ENCODE data around the gene FNDC5. TPM values are rescaled to one million over a fixed set of nuclear protein-coding genes. Genes with fewer than 3 reads are reported as not detected.

The FNDC5 gene
- total RNA-seq, 2 donors from 2014 or later, result 6.2 to 18.8 TPM

GRCh38 chr1:32817159-32817814 lies 53.4 kb downstream of the FNDC5 start, which contains the start of the genes S100PBP and YARS1:
S100PBP (plus strand) TSS chr1:32817653; CDS start chr1:32826100, 8,447 bp downstream.
YARS1 (minus strand) TSS chr1:32817358; CDS start chr1:32817244, 114 bp downstream.
- Histone ChIP-seq H3K9me3 (no peaks in the 10 kb centered on the region), H3K4me1 (ENCODE audit: control insufficient read depth in 1 of 2, low read depth in 2 of 2) (peaks cover 41 to 67% of the 10 kb centered on the region in 2 donors), H3K27me3 (replicated peaks; ENCODE audit: insufficient read depth) (no peaks in the 10 kb centered on the region), H3K4me3 (peak within 1 kb of the TSS; percentile 85), H3K36me3 (no peaks in the 10 kb centered on the region), H3K27ac (peak within 1 kb of the TSS; percentile 96 to 98)
- TF ChIP-seq CTCF (IDR thresholded peaks at IDR 0.05), result no peak
- DNase-seq (ENCODE audit: low spot score) (peak; percentile 98), ATAC-seq (ENCODE audit: insufficient number of reproducible peaks, low FRiP score, low read depth) (peak; percentile 92)

DNA sequence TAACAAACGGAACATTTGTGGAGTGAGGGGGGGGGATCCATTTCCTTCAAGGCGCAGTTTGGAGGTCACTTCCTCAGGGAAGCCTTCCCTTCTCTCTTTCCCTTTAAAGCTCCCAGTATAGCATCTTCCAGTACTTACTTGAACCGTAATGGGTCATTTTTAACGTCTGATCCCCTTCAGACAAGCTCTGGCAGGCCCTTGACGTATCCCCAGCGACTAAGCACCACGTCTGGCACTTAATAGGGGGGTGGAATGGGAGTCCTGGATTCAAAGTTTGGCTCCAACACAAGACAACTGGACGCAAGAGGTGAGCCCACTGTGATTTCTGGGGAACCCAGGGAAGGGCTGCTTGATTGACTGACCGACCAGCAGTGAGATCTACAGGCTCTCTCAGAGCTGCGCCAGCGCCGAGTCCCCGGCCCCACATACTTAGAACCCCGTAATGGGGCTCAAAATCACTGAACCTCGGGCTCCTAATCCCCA lies 54.0 kb downstream of the FNDC5 start:
- Histone ChIP-seq H3K9me3 (no peaks in the 10 kb centered on the region), H3K27me3 (replicated peaks; ENCODE audit: insufficient read depth) (no peaks in the 10 kb centered on the region), H3K36me3 (no peaks in the 10 kb centered on the region), H3K4me1 (ENCODE audit: control insufficient read depth in 1 of 2, low read depth in 2 of 2) (peaks cover 42 to 73% of the 10 kb centered on the region in 2 donors), H3K27ac (peak overlapping the region; percentile 96 to 98), H3K4me3 (peak overlapping the region; percentile 85)
- ATAC-seq (ENCODE audit: insufficient number of reproducible peaks, low FRiP score, low read depth) (no peak), DNase-seq (ENCODE audit: low spot score) (no peak)
- TF ChIP-seq CTCF (IDR thresholded peaks at IDR 0.05), result no peak

GRCh38 chr1:32813941-32814739 lies 56.6 kb downstream of the FNDC5 start:
- DNase-seq (ENCODE audit: low spot score) (no peak), ATAC-seq (ENCODE audit: insufficient number of reproducible peaks, low FRiP score, low read depth) (no peak)
- Histone ChIP-seq H3K36me3 (peaks cover 7% of the 10 kb centered on the region), H3K4me1 (ENCODE audit: control insufficient read depth in 1 of 2, low read depth in 2 of 2) (peaks cover 44 to 56% of the 10 kb centered on the region in 2 donors), H3K27ac (peak overlapping the region; percentile 7 to 52), H3K9me3 (no peaks in the 10 kb centered on the region), H3K4me3 (no peak overlapping the region), H3K27me3 (replicated peaks; ENCODE audit: insufficient read depth) (no peaks in the 10 kb centered on the region)
- TF ChIP-seq CTCF (IDR thresholded peaks at IDR 0.05), result no peak

Other genes starting within 250 kb of the FNDC5 start
- 10 to 100 TPM; 29.8 to 48.2 TPM for gene ZBTB8OS, start 220.4 kb downstream of the FNDC5 start, total RNA-seq
- gene RBBP4, start 219.7 kb downstream of the FNDC5 start, total RNA-seq, result 10 to 100 TPM; 66.9 to 80.8 TPM
- 100 to 1,000 TPM in 1 of 2 donors, 10 to 100 TPM in 1; 71.5 to 119 TPM for gene SYNC, start 168.1 kb downstream of the FNDC5 start, total RNA-seq
- 10 to 100 TPM; 62.5 to 74.9 TPM for gene YARS1, start 53.6 kb downstream of the FNDC5 start, total RNA-seq
- 10 to 100 TPM; 44.3 to 46.1 TPM for gene S100PBP, start 53.3 kb downstream of the FNDC5 start, total RNA-seq
- gene HPCA, start 15.6 kb upstream of the FNDC5 start, total RNA-seq, result not detected
- 10 to 100 TPM; 28.1 to 56.6 TPM for gene TMEM54, start 30.5 kb upstream of the FNDC5 start, total RNA-seq
- 10 to 100 TPM; 21.9 to 37.2 TPM for gene RNF19B, start 93.9 kb upstream of the FNDC5 start, total RNA-seq
- 100 to 1,000 TPM; 106 to 253 TPM for gene AK2, start 166.0 kb upstream of the FNDC5 start, total RNA-seq
- 1 to 10 TPM; 5.6 to 6.2 TPM for gene AZIN2, start 210.2 kb upstream of the FNDC5 start, total RNA-seq

Data from thoracic aorta (tissue), 2 donors.